ENCODE data around the gene SPAG4.
A peak's percentile ranks its signal among the peaks of the same experiment; 100 is the strongest.

SPAG4 gene

GRCh38 chr20:35657271-35657670 lies 41.6 kb downstream of the SPAG4 start:
- no peak for DNase-seq (ENCODE audit: low read depth, low spot score)

- no peak for DNase-seq (ENCODE audit: low read depth, low spot score)
Observed at GRCh38 chr20:35660122-35660937, 44.7 kb downstream of the SPAG4 start.

- DNase-seq (ENCODE audit: low read depth, low spot score): peak; percentile 41
Observed at GRCh38 chr20:35661053-35661452, 45.4 kb downstream of the SPAG4 start.

DNA sequence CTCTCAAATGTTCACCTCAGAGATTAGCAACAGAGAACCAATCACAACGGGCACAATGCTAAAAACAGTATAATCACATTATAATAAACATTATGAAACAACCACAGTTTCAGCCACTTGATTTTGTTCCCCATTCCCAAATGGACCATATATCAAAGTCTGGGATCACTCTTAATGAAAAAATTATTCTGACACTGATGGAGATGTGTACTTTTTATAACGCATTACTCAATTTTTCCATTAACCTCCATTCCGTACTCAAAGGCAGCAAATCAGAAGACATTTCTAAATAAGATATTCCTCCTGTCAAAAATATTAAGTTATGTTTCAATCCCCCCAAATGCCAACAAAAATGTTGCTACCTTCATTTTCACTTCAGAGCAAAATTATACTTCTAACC lies 46.3 kb downstream of the SPAG4 start:
- DNase-seq (ENCODE audit: low read depth, low spot score): no peak

DNA sequence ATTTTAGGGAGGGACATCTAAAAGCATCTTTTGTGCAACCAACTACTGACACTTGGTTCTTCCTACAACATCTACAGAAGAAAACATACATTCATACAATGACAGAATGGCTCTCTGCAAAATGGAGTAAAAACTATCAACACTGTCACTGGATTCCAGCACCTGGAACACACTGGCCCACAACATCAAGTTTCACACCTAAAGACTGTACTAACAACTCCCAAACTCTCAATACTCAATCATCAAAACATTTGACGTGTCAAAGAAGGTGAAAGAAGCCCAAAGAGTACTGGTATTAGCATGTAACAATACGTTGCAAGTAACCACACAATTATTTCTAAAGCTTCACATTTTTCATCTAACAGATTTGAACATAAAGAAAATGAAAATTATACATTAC lies 46.9 kb downstream of the SPAG4 start:
- DNase-seq (ENCODE audit: low read depth, low spot score): no peak

- peak; percentile 55 for DNase-seq (ENCODE audit: low read depth, low spot score)
Observed at GRCh38 chr20:35663516-35664465, 48.2 kb downstream of the SPAG4 start.

GRCh38 chr20:35664466-35665206 lies 49.0 kb downstream of the SPAG4 start, which contains the start of the genes CPNE1 and RBM12:
TSS of gene CPNE1 (minus strand) at chr20:35664900. CDS start at chr20:35632923, 31,977 bp downstream.
TSS of gene RBM12 (minus strand) at chr20:35664900. CDS start at chr20:35655322, 9,578 bp downstream.
- DNase-seq (ENCODE audit: low read depth, low spot score): peak; percentile 97

GRCh38 chr20:35665949-35666288 lies 50.3 kb downstream of the SPAG4 start:
- DNase-seq (ENCODE audit: low read depth, low spot score): no peak

DNA sequence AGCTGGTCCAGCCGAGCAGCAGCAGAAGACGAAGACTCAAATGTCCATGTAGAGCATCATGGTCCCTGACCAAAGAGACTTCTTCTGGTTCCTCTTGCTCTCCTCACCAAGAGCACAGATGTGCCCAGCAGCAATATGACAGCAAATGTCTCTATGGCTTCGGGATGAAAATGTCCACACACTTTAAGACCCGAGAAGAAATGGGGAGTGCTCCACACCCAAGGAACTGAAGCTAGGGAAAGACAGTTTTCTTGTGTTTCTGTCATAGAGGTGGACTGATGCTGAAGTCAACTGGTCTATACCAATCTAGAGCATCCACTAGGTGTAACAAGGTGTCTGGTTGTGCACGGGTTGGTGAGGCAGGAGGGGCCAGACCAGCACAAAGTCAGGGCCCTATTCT lies 53.6 kb downstream of the SPAG4 start:
- DNase-seq (ENCODE audit: low read depth, low spot score): no peak

DNA sequence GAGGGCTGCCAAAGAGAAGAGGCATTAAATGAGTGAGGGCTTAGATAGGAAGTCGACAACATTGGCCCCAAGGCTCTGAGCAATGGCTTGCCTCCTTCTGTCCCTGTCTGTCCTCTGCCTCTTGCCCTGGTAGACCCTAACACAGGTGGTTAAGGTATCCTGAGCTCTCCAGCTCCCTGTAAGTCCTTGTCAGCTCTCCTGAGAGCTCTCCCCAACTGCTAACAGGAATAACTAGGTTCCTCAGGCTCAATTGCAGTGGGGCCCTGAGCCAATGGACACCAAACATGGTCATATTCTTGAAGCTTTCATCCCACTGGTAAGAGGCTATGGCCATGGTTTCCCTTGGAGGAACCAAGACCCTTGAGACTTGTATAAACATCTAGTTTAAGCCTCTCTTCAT lies 54.1 kb downstream of the SPAG4 start:
- DNase-seq (ENCODE audit: low read depth, low spot score): no peak

Measured in astrocyte of the hippocampus (primary cell).